ENCODE results near the gene UCP2.
A peak's percentile ranks its signal among the peaks of the same experiment; 100 is the strongest.
"Not testable (repeated sequence)": the region's sequence is repeated elsewhere in the genome, so short reads cannot be mapped to it uniquely, and the experiment has no call there.

The UCP2 gene

GRCh38 chr11:73996161-73996747, 13.6 kb upstream of the UCP2 start:
- no peak for DNase-seq (ENCODE audit: low read depth in 2 of 2)

DNA sequence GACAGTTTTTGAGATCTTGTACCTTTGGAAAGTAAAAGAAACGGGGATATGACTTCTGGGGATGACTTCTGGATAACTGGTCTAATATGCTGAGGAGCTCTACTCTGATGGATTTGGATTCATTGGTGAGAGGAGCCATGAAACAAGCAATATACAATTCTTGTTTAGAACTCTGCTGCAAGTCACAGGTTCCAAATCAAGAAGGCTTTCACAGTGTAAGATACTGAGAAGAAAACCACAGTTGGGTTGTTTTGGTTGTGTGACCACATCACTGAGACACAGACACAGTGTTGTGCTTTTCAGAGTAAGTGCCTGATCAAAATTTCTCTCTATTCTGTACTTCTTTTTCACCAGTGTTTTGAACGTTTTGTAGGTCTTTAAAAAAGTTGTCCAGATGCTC, 13.1 kb upstream of the UCP2 start:
- no peak for DNase-seq (ENCODE audit: low read depth in 2 of 2)

- no peak for DNase-seq (ENCODE audit: low read depth in 2 of 2)
These were observed 12.6 kb upstream of the UCP2 start for GRCh38 chr11:73995247-73995646.

- no peak for DNase-seq (ENCODE audit: low read depth in 2 of 2)
These were observed 8.9 kb upstream of the UCP2 start for GRCh38 chr11:73991471-73992006.

DNA sequence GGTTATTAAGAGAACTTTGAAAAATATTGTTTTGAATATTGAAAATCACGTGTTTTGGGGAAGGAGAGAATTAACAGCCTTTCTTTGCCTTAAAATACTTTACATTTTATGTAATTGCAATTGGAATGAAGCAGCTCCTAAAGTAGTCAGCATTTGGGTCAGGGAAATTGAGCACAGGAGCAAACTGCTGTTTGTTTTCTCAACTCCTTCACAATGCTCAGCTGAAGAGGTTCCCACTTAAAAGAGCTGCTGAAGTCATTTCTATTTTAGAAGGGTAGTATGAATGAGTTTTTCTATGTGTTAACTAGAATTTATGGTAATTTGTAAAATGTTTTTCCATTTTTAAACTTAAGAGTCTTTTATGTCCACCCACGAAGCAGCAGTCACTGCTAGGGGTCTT, 8.1 kb upstream of the UCP2 start:
- DNase-seq (ENCODE audit: low read depth in 2 of 2) = no peak

- no peak for DNase-seq (ENCODE audit: low read depth in 2 of 2)
These were observed 6.5 kb upstream of the UCP2 start for GRCh38 chr11:73989156-73989555.

GRCh38 chr11:73988227-73988626, 5.6 kb upstream of the UCP2 start:
- no peak for DNase-seq (ENCODE audit: low read depth in 2 of 2)

- DNase-seq (ENCODE audit: low read depth in 2 of 2) = not testable (repeated sequence)
These were observed 3.0 kb upstream of the UCP2 start for GRCh38 chr11:73985661-73986060.

GRCh38 chr11:73983741-73984538, 1.3 kb upstream of the UCP2 start:
- DNase-seq (ENCODE audit: low read depth in 2 of 2) = no peak

GRCh38 chr11:73982990-73983740, 522 bp upstream of the UCP2 start:
- peak; percentile 74 to 76 for DNase-seq (ENCODE audit: low read depth in 2 of 2)

GRCh38 chr11:73981051-73981805, 1.4 kb downstream of the UCP2 start:
- DNase-seq (ENCODE audit: low read depth in 2 of 2) = no peak

DNA sequence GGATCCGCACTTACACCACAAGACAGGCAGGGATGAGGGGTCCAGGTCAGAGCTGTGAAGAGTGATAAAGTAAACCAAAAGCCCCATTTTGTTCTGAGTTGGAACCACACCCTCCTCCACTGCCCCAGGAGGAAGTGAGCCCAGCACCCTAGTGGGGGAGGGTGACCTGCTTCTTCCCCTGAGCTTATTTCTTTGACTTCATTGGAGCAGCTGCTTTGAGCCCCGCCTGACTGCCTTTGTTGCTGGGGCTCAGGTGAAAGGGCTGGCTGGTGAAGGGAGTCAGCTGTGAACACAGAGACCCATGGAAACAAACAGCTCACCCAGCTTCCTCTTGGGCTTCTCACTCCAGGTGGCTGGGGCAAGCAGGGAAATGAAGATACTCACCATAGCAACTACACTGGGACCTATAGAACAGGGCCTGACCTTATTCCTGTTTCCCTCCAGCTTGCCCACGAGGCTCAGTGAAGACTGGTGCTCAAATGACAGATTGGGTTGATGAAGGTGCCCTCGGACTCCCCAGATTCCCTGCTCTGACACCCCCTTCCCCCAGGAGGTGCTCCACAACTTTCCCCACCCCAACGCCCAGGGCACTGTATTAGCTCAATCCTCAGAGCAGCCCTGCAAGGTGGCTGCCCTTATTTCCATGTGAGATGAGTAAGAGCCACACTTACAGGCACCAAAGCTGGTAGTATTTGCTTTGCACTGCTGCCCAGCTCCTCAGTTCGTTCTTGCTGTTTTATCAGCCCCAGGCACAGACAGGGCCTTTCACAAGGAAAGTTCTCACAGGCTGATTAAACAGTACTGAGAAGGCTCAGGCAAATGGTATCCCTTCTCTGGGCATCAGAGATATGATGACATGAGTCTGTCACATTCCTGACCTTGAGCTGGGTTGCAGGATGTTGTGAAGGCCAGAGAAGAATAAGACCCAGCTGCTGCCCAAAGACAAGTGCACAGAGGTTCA, 2.4 kb downstream of the UCP2 start:
- DNase-seq (ENCODE audit: low read depth in 2 of 2) = peak; percentile 32 to 60

GRCh38 chr11:73978576-73979086, 4.0 kb downstream of the UCP2 start:
- no peak for DNase-seq (ENCODE audit: low read depth in 2 of 2)

DNA sequence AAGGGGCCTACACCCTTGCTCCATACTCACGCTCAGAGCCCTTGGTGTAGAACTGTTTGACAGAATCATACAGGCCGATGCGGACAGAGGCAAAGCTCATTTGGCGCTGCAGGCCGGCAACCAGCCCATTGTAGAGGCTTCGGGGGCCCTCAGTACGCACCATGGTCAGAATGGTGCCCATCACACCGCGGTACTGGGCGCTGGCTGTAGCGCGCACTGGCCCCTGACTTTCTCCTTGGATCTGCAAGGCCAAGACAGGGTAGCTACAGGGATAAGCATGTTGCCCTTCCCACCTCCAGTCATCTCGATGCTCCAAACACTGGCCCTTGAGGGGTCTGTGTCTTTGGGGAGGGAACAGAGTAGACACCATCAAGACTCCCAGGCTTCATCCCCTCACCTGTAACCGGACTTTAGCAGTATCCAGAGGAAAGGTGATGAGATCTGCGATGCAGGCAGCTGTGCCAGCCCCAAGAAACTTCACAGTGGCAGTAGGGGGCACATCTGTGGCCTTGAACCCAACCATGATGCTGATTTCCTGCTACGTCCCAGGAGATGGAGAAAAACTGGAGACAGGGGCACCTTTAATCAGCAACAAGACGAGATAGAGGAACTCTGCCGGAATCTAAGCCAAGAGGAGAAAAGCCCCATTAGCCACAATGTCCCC, 4.7 kb downstream of the UCP2 start:
- DNase-seq (ENCODE audit: low read depth in 2 of 2) = no peak

- no peak for DNase-seq (ENCODE audit: low read depth in 2 of 2)
These were observed 6.0 kb downstream of the UCP2 start for GRCh38 chr11:73976451-73977151.

GRCh38 chr11:73975479-73975757, 7.2 kb downstream of the UCP2 start:
- DNase-seq (ENCODE audit: low read depth in 2 of 2) = no peak

- no peak for DNase-seq (ENCODE audit: low read depth in 2 of 2)
These were observed 7.8 kb downstream of the UCP2 start for GRCh38 chr11:73974604-73975478.

DNA sequence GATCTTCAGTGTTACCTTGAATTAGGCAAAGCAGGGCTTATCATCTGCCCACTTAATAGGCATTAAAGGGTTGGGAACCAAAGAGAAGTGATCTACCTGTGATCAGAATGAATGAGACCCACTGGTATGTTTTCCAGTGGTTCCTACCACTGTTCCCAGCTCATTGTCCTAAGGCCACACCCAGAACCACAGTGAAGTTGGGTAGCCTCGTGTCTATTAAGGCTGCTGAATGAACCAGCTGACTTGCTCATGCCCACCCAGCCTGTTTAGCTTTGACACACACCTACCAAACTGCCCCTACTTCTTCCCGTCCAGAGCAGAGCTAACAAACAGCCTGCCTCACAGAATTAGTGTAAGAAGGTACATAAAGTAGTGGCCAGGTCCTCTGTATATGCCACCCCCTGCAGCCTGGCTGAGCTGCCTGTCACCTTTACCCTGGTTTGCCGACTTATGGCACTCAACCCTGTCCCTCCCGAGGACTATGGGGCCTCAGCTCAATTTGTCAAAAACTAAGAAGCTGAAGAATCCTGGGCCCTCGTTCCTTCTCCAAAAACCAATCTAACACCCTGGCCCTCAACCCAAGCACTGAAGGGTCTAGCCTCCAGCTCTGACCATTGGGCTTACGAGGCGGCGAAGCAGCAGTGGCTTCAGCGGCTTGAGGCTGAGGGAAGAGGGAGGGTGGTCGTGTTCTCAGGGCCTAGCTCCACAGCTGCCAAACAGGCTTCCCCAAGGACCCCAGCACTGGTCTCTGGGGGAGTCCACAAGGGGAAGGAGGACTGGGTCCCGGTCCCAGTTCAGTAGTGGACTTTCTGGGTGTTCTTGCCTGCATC, 9.8 kb downstream of the UCP2 start:
- DNase-seq (ENCODE audit: low read depth in 2 of 2) = no peak
